ENCODE data around the gene VIT.
A peak's percentile ranks its signal among the peaks of the same experiment; 100 is the strongest.
"Not testable (repeated sequence)": the region's sequence is repeated elsewhere in the genome, so short reads cannot be mapped to it uniquely, and the experiment has no call there.

The VIT gene

GRCh38 chr2:36808386-36809068 is 112.0 kb downstream of the VIT start:
- DNase-seq: no peak

- DNase-seq: no peak
These were observed 112.5 kb downstream of the VIT start for GRCh38 chr2:36809069-36809445.

GRCh38 chr2:36811071-36811470 is 114.6 kb downstream of the VIT start:
- no peak for DNase-seq

- peak; percentile 17 for DNase-seq
These were observed 115.7 kb downstream of the VIT start for GRCh38 chr2:36812196-36812595.

GRCh38 chr2:36818542-36818941 is 122.0 kb downstream of the VIT start:
- DNase-seq: no peak

- no peak for DNase-seq
These were observed 122.7 kb downstream of the VIT start for GRCh38 chr2:36819095-36819711.

GRCh38 chr2:36820942-36821605 is 124.6 kb downstream of the VIT start:
- peak; percentile 80 for DNase-seq

GRCh38 chr2:36823862-36824261 is 127.4 kb downstream of the VIT start:
- DNase-seq: no peak

GRCh38 chr2:36824273-36824672 is 127.8 kb downstream of the VIT start:
- DNase-seq: no peak

- DNase-seq: not testable (repeated sequence)
These were observed 128.2 kb downstream of the VIT start for GRCh38 chr2:36824683-36825082.

- DNase-seq: no peak
These were observed 134.7 kb downstream of the VIT start for GRCh38 chr2:36831185-36831584.

- no peak for DNase-seq
These were observed 137.7 kb downstream of the VIT start for GRCh38 chr2:36834203-36834602.

GRCh38 chr2:36834731-36835524 is 138.4 kb downstream of the VIT start:
- no peak for DNase-seq

- DNase-seq: no peak
These were observed 143.6 kb downstream of the VIT start for GRCh38 chr2:36839976-36840617.

- no peak for DNase-seq
These were observed 147.3 kb downstream of the VIT start for GRCh38 chr2:36843838-36844237.

- DNase-seq: no peak
These were observed 152.8 kb downstream of the VIT start for GRCh38 chr2:36849265-36849664.

GRCh38 chr2:36854241-36854640 is 157.7 kb downstream of the VIT start:
- no peak for DNase-seq

- no peak for DNase-seq
These were observed 158.9 kb downstream of the VIT start for GRCh38 chr2:36855429-36855828.

- DNase-seq: no peak
These were observed 161.2 kb downstream of the VIT start for GRCh38 chr2:36857713-36858112.

- no peak for DNase-seq
These were observed 162.3 kb downstream of the VIT start for GRCh38 chr2:36858551-36859365.

- DNase-seq: no peak
These were observed 162.9 kb downstream of the VIT start for GRCh38 chr2:36859366-36859792.

GRCh38 chr2:36861896-36862295 is 165.4 kb downstream of the VIT start:
- no peak for DNase-seq
